Fibroblast of lung (primary cell): Measurements from ENCODE around the gene C9orf85.

Source experiments
- CTCF ChIP-seq, 2 donors: IDR thresholded peaks in 1 of 2; conservative IDR thresholded peaks in 1 of 2; 1 replicate in 1 of 2; 2 replicates in 1 of 2; pipeline ENCODE4 v1.5.1; 2011 to 2012; ENCODE audit warnings: low read length in 2 of 2, control low read depth in 1 of 2, inconsistent platforms in 1 of 2, low read depth in 1 of 2, mild to moderate bottlenecking in 1 of 2
- EZH2 ChIP-seq: IDR thresholded peaks from 2 replicates; pipeline ENCODE4 v1.5.1; 2012; ENCODE audit warnings: low read length, control low read depth, mild to moderate bottlenecking; ENCODE audit errors: missing control alignments

GRCh38 chr9:71916834-71917534 is 5.5 kb downstream of the C9orf85 start:
- TF ChIP-seq CTCF (conservative IDR thresholded peaks at IDR 0.05 in 1 of 2, IDR thresholded peaks at IDR 0.05 in 1 of 2; ENCODE audit: low read depth in 1 of 2, low read length in 2 of 2) (no peak), EZH2 (no peak)
